GM23338 (cell line): ENCODE results near the gene XRCC4. TPM values are rescaled to one million over a fixed set of nuclear protein-coding genes. Genes with fewer than 3 reads are reported as not detected.

ENCODE experiments used
- ATAC-seq: fragments of 200-7000 bp; cut with Tn5 transposase; 3 replicates; pipeline ENCODE4 v1.9.1; 2020
- DNase-seq: peaks from one replicate; pipeline ENCODE4 v3.0.0-alpha.2; 2015; ENCODE audit warnings: low spot score
- H2AFZ ChIP-seq: fragments of 200-600 bp; sonication (generic); 2 replicates; pipeline ENCODE4 v1.8.0; 2016; ENCODE audit warnings: antibody characterized with exemption, mild to moderate bottlenecking, moderate library complexity
- H3F3A ChIP-seq: fragments of 200-600 bp; sonication (generic); replicated peaks from 2 replicates; pipeline ENCODE4 v1.8.0; 2017; ENCODE audit warnings: antibody characterized with exemption, mixed run types, low read depth
- H3K27ac ChIP-seq: fragments of 200-600 bp; sonication (generic); 2 replicates; pipeline ENCODE4 v1.6.1; 2016; ENCODE audit warnings: low read depth
- H3K27me3 ChIP-seq: fragments of 200-600 bp; sonication (generic); 2 replicates; pipeline ENCODE4 v1.8.0; 2016; ENCODE audit warnings: mild to moderate bottlenecking, mixed run types, moderate library complexity; ENCODE audit not compliant: insufficient read depth
- H3K36me3 ChIP-seq: fragments of 200-600 bp; sonication (generic); 2 replicates; pipeline ENCODE4 v1.8.0; 2016; ENCODE audit warnings: mild to moderate bottlenecking; ENCODE audit not compliant: insufficient read depth
- H3K4me1 ChIP-seq: fragments of 200-600 bp; sonication (generic); 2 replicates; pipeline ENCODE4 v1.8.0; 2016; ENCODE audit warnings: mild to moderate bottlenecking, moderate library complexity; ENCODE audit not compliant: insufficient read depth
- H3K4me2 ChIP-seq: fragments of 200-600 bp; sonication (generic); 2 replicates; pipeline ENCODE4 v1.7.1; 2017; ENCODE audit warnings: mixed run types
- H3K4me3 ChIP-seq: fragments of 200-600 bp; sonication (generic); 2 replicates; pipeline ENCODE4 v1.6.1; 2016; ENCODE audit warnings: mixed run types
- H3K79me2 ChIP-seq: fragments of 200-600 bp; sonication (generic); replicated peaks from 2 replicates; pipeline ENCODE4 v1.8.0; 2017; ENCODE audit warnings: mild to moderate bottlenecking; ENCODE audit not compliant: insufficient read depth
- H3K9me2 ChIP-seq: fragments of 200-600 bp; sonication (generic); 2 replicates; pipeline ENCODE4 v1.8.0; 2017; ENCODE audit not compliant: insufficient read depth
- H4K20me1 ChIP-seq: fragments of 200-600 bp; sonication (generic); replicated peaks from 2 replicates; pipeline ENCODE4 v1.8.0; 2017; ENCODE audit warnings: mild to moderate bottlenecking; ENCODE audit not compliant: insufficient read depth
- H3K27ac Mint-ChIP-seq: 2 replicates; pipeline ENCODE4 v1.8.0; 2020; ENCODE audit warnings: inconsistent platforms, mild to moderate bottlenecking, moderate library complexity, mixed read lengths
- H3K27me3 Mint-ChIP-seq: 3 replicates; pipeline ENCODE4 v1.8.0; 2022; ENCODE audit warnings: low read depth, mild to moderate bottlenecking, moderate library complexity, mixed read lengths, inconsistent platforms; ENCODE audit not compliant: insufficient read depth, poor library complexity
- H3K36me3 Mint-ChIP-seq: 3 replicates; pipeline ENCODE4 v1.8.0; 2021; ENCODE audit warnings: low read depth, mild to moderate bottlenecking, inconsistent platforms, moderate library complexity, mixed read lengths
- H3K4me1 Mint-ChIP-seq: 3 replicates; pipeline ENCODE4 v1.8.0; 2020; ENCODE audit warnings: mild to moderate bottlenecking, inconsistent platforms, mixed read lengths
- H3K4me3 Mint-ChIP-seq: 3 replicates; pipeline ENCODE4 v1.8.0; 2021; ENCODE audit warnings: moderate library complexity, mild to moderate bottlenecking, inconsistent platforms, mixed read lengths
- H3K9me3 Mint-ChIP-seq: 3 replicates; pipeline ENCODE4 v1.8.0; 2020; ENCODE audit warnings: moderate library complexity, mild to moderate bottlenecking, inconsistent platforms, mixed read lengths
- CREB1 ChIP-seq: fragments of 250-450 bp; sonication (Bioruptor Pico); IDR thresholded peaks from 2 replicates; pipeline ENCODE4 v1.5.0; 2020; ENCODE audit warnings: low read depth, mild to moderate bottlenecking, moderate library complexity
- EZH2 ChIP-seq: fragments of 200-600 bp; sonication (generic); IDR thresholded peaks from one replicate; pipeline ENCODE4 v1.8.0; 2017; ENCODE audit warnings: antibody characterized with exemption, mild to moderate bottlenecking, low read depth; ENCODE audit not compliant: unreplicated experiment
- EZH2phosphoT487 ChIP-seq: fragments of 200-600 bp; sonication (generic); IDR thresholded peaks from one replicate; pipeline ENCODE4 v1.8.1; 2018; ENCODE audit warnings: antibody characterized with exemption; ENCODE audit not compliant: unreplicated experiment
- JUNB ChIP-seq: IDR thresholded peaks from one replicate; pipeline ENCODE4 v1.6.1; 2016; ENCODE audit warnings: antibody characterized with exemption; ENCODE audit not compliant: unreplicated experiment
- NANOG ChIP-seq: IDR thresholded peaks from 2 replicates; pipeline ENCODE4 v1.6.1; 2016; ENCODE audit warnings: antibody characterized with exemption, borderline replicate concordance
- POLR2AphosphoS5 ChIP-seq: IDR thresholded peaks from 2 replicates; pipeline ENCODE4 v1.6.1; 2016; ENCODE audit warnings: antibody characterized with exemption, low read depth
- STAT1 ChIP-seq: IDR thresholded peaks from one replicate; pipeline ENCODE4 v1.6.1; 2016; ENCODE audit warnings: antibody characterized with exemption; ENCODE audit not compliant: unreplicated experiment
- ZNF114 ChIP-seq: fragments of 250-450 bp; sonication (Bioruptor Pico); IDR thresholded peaks from 2 replicates; pipeline ENCODE4 v1.5.0; 2020; ENCODE audit warnings: mild to moderate bottlenecking, moderate library complexity
- ZNF331 ChIP-seq: fragments of 250-450 bp; sonication (Bioruptor Pico); IDR thresholded peaks from 2 replicates; pipeline ENCODE4 v1.5.0; 2020; ENCODE audit warnings: low read depth, mild to moderate bottlenecking, moderate library complexity
- polyA plus RNA-seq: library from polyadenylated mRNA; unstranded; fragments of >200 nt; fragmentation: Nextera tagmentation; extraction: Ambion mirVana; gene quantifications from 2 replicates; pipeline ENCODE4 v1.2.1, GENCODE V29; 2016
- total RNA-seq: library from RNA; depleted of rRNA; stranded (reverse); fragments of >200 nt; shearing (Covaris generic); gene quantifications from 2 replicates; pipeline ENCODE4 v1.2.3, GENCODE V29; 2014
- TF ChIP-seq, protein P1 (sequence below): IDR thresholded peaks from one replicate; pipeline ENCODE4 v1.6.1; 2018; ENCODE audit warnings: antibody characterized with exemption; ENCODE audit not compliant: unreplicated experiment
- TF ChIP-seq, protein P2 (sequence below): fragments of 250-450 bp; sonication (Bioruptor Pico); IDR thresholded peaks from 2 replicates; pipeline ENCODE4 v1.5.0; 2020; ENCODE audit warnings: mild to moderate bottlenecking, moderate library complexity
- TF ChIP-seq, protein P3 (sequence below), 2 experiments: fragments of 200-600 bp in 1 of 2; sonication (generic) in 1 of 2; conservative IDR thresholded peaks; 2 replicates each; pipeline versions ENCODE4 v1.5.1 to v1.6.1; 2016 to 2017; ENCODE audit warnings: antibody characterized with exemption in 2 of 2, low read depth in 2 of 2, mild to moderate bottlenecking in 2 of 2, moderate library complexity in 1 of 2
- TF ChIP-seq, protein P4 (sequence below): IDR thresholded peaks from 2 replicates; pipeline ENCODE4 v1.6.1; 2016; ENCODE audit warnings: antibody characterized with exemption

Gene XRCC4
- total and polyA plus RNA-seq, 2 experiments from 2014 or later: 11.5 to 22.4 TPM

DNA sequence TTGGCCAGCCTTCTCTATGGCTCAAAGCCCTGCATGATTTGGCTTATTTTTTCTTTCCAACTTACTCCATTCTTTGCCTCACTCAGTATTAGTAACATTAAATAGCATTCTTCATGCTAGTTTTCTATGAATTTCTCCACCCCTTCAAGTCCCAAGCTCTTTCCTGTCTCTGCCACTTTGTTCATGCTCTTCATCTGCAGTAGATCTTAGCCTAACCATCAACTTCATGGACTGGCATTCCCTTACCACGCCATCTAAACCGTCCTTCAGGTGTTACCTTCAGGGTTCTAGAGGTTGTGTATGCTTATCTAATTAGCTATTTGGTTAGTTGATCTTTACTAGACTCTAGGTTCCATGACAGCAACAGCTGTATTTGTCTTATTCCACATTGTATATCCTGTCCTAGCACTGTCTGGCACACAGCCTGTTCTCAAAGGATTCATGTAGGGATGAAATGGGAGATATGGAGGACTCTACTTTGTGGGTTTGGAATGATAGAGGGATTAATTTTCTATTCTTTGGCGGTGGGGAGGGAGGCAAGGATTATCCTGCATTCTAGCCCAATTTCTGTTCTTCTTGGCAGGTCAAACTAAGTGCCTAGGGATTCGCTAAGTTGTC, 26.5 kb upstream of the XRCC4 start:
- no peaks in the 10 kb centered on the region; the same call in 2 of the 3 replicates for H3K9me3 Mint-ChIP-seq
- no peak for DNase-seq
- ATAC-seq: no peak
- no peaks in the 10 kb centered on the region for H3K27me3 Mint-ChIP-seq
- peaks cover 17% of the 10 kb centered on the region; the same call in 2 of the 3 replicates for H3K36me3 Mint-ChIP-seq
- Histone ChIP-seq H3K27me3 (no peaks in the 10 kb centered on the region), H2AFZ (no peak overlapping the region), H3K4me1 (peaks cover 5% of the 10 kb centered on the region; the same call in 1 of the 2 replicates), H3K9me2 (no peaks in the 10 kb centered on the region), H3K36me3 (peaks cover 4% of the 10 kb centered on the region; the same call in 1 of the 2 replicates), H3K27ac (no peak overlapping the region), H3K4me3 (no peak overlapping the region), H3K79me2 (no peaks in the 10 kb centered on the region; the same call in 1 of the 2 replicates), H3K4me2 (no peak overlapping the region), H3F3A (0 out of 2 replicates have a peak, but pooled peaks cover 4% of the 10 kb centered on the region), H4K20me1 (peaks cover 7% of the 10 kb centered on the region)
- no peak overlapping the region for H3K27ac Mint-ChIP-seq
- H3K4me1 Mint-ChIP-seq: peaks cover 11% of the 10 kb centered on the region
- H3K4me3 Mint-ChIP-seq: no peak overlapping the region
- TF ChIP-seq, protein P1, sequence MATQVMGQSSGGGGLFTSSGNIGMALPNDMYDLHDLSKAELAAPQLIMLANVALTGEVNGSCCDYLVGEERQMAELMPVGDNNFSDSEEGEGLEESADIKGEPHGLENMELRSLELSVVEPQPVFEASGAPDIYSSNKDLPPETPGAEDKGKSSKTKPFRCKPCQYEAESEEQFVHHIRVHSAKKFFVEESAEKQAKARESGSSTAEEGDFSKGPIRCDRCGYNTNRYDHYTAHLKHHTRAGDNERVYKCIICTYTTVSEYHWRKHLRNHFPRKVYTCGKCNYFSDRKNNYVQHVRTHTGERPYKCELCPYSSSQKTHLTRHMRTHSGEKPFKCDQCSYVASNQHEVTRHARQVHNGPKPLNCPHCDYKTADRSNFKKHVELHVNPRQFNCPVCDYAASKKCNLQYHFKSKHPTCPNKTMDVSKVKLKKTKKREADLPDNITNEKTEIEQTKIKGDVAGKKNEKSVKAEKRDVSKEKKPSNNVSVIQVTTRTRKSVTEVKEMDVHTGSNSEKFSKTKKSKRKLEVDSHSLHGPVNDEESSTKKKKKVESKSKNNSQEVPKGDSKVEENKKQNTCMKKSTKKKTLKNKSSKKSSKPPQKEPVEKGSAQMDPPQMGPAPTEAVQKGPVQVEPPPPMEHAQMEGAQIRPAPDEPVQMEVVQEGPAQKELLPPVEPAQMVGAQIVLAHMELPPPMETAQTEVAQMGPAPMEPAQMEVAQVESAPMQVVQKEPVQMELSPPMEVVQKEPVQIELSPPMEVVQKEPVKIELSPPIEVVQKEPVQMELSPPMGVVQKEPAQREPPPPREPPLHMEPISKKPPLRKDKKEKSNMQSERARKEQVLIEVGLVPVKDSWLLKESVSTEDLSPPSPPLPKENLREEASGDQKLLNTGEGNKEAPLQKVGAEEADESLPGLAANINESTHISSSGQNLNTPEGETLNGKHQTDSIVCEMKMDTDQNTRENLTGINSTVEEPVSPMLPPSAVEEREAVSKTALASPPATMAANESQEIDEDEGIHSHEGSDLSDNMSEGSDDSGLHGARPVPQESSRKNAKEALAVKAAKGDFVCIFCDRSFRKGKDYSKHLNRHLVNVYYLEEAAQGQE: no peak
- TF ChIP-seq, protein P2, sequence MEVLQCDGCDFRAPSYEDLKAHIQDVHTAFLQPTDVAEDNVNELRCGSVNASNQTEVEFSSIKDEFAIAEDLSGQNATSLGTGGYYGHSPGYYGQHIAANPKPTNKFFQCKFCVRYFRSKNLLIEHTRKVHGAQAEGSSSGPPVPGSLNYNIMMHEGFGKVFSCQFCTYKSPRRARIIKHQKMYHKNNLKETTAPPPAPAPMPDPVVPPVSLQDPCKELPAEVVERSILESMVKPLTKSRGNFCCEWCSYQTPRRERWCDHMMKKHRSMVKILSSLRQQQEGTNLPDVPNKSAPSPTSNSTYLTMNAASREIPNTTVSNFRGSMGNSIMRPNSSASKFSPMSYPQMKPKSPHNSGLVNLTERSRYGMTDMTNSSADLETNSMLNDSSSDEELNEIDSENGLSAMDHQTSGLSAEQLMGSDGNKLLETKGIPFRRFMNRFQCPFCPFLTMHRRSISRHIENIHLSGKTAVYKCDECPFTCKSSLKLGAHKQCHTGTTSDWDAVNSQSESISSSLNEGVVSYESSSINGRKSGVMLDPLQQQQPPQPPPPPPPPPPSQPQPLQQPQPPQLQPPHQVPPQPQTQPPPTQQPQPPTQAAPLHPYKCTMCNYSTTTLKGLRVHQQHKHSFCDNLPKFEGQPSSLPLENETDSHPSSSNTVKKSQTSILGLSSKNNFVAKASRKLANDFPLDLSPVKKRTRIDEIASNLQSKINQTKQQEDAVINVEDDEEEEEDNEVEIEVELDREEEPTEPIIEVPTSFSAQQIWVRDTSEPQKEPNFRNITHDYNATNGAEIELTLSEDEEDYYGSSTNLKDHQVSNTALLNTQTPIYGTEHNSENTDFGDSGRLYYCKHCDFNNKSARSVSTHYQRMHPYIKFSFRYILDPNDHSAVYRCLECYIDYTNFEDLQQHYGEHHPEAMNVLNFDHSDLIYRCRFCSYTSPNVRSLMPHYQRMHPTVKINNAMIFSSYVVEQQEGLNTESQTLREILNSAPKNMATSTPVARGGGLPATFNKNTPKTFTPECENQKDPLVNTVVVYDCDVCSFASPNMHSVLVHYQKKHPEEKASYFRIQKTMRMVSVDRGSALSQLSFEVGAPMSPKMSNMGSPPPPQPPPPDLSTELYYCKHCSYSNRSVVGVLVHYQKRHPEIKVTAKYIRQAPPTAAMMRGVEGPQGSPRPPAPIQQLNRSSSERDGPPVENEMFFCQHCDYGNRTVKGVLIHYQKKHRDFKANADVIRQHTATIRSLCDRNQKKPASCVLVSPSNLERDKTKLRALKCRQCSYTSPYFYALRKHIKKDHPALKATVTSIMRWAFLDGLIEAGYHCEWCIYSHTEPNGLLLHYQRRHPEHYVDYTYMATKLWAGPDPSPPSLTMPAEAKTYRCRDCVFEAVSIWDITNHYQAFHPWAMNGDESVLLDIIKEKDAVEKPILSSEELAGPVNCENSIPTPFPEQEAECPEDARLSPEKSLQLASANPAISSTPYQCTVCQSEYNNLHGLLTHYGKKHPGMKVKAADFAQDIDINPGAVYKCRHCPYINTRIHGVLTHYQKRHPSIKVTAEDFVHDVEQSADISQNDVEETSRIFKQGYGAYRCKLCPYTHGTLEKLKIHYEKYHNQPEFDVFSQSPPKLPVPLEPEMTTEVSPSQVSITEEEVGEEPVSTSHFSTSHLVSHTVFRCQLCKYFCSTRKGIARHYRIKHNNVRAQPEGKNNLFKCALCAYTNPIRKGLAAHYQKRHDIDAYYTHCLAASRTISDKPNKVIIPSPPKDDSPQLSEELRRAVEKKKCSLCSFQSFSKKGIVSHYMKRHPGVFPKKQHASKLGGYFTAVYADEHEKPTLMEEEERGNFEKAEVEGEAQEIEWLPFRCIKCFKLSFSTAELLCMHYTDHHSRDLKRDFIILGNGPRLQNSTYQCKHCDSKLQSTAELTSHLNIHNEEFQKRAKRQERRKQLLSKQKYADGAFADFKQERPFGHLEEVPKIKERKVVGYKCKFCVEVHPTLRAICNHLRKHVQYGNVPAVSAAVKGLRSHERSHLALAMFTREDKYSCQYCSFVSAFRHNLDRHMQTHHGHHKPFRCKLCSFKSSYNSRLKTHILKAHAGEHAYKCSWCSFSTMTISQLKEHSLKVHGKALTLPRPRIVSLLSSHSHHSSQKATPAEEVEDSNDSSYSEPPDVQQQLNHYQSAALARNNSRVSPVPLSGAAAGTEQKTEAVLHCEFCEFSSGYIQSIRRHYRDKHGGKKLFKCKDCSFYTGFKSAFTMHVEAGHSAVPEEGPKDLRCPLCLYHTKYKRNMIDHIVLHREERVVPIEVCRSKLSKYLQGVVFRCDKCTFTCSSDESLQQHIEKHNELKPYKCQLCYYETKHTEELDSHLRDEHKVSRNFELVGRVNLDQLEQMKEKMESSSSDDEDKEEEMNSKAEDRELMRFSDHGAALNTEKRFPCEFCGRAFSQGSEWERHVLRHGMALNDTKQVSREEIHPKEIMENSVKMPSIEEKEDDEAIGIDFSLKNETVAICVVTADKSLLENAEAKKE: no peak
- TF ChIP-seq, protein P3, sequence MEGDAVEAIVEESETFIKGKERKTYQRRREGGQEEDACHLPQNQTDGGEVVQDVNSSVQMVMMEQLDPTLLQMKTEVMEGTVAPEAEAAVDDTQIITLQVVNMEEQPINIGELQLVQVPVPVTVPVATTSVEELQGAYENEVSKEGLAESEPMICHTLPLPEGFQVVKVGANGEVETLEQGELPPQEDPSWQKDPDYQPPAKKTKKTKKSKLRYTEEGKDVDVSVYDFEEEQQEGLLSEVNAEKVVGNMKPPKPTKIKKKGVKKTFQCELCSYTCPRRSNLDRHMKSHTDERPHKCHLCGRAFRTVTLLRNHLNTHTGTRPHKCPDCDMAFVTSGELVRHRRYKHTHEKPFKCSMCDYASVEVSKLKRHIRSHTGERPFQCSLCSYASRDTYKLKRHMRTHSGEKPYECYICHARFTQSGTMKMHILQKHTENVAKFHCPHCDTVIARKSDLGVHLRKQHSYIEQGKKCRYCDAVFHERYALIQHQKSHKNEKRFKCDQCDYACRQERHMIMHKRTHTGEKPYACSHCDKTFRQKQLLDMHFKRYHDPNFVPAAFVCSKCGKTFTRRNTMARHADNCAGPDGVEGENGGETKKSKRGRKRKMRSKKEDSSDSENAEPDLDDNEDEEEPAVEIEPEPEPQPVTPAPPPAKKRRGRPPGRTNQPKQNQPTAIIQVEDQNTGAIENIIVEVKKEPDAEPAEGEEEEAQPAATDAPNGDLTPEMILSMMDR (conservative IDR thresholded peaks at IDR 0.05; ENCODE audit: low read depth in 2 of 2): no peak
- no peak for TF ChIP-seq CREB1 (CRISPR knock-in tag)
- no peak for TF ChIP-seq EZH2
- no peak for TF ChIP-seq POLR2AphosphoS5
- no peak for TF ChIP-seq ZNF114 (CRISPR knock-in tag)
- TF ChIP-seq ZNF331 (CRISPR knock-in tag): no peak
- TF ChIP-seq EZH2phosphoT487: no peak
- no peak for TF ChIP-seq STAT1
- TF ChIP-seq, protein P4, sequence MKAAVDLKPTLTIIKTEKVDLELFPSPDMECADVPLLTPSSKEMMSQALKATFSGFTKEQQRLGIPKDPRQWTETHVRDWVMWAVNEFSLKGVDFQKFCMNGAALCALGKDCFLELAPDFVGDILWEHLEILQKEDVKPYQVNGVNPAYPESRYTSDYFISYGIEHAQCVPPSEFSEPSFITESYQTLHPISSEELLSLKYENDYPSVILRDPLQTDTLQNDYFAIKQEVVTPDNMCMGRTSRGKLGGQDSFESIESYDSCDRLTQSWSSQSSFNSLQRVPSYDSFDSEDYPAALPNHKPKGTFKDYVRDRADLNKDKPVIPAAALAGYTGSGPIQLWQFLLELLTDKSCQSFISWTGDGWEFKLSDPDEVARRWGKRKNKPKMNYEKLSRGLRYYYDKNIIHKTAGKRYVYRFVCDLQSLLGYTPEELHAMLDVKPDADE: no peak
- TF ChIP-seq JUNB: no peak
- TF ChIP-seq NANOG: no peak
